ENCODE measurements around the gene INPP5D.

Gene INPP5D

DNA sequence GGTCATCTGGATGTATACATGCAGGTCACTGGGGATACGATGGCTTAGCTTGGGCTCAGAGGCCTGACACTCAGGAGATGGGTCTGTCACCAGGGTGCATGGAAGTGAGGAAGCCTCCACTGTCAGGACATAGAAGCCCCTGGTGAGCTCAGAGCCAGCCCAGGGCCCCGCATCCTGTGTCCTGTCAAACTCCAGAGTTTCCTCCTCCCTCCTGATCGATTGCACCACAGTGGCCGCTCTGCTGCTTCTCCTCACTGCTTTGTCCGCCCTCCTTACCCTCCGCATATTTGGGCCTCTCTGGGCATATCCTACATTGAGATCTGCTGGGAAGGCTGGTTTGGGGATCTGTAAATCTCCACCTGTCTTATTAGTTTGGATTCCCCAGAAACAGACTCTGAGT, 153.8 kb downstream of the INPP5D start:
- DNase-seq, result no peak

DNA sequence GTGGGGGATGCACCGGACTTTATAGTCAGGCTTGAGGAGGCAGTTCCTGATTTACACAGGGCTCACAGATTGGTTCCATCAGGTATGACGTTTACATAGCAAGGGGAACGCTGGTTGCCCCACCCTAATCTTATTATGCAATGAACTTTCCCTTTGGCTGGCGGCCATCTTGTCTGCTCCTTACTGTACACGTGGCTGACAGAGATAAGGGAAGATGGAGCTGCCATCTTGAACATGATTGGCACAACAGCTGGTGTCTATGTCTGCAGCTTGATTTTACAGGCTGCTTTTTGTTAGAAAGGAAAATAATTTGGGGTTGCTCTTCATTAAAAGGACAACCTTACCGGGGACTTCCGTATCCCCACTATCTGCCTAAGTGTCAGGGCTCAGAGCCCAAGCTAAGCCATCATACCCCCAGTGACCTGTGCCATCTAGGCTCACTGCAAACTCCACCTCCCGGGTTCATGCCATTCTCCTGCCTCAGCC, 157.8 kb downstream of the INPP5D start:
- peak; percentile 57 for DNase-seq

DNA sequence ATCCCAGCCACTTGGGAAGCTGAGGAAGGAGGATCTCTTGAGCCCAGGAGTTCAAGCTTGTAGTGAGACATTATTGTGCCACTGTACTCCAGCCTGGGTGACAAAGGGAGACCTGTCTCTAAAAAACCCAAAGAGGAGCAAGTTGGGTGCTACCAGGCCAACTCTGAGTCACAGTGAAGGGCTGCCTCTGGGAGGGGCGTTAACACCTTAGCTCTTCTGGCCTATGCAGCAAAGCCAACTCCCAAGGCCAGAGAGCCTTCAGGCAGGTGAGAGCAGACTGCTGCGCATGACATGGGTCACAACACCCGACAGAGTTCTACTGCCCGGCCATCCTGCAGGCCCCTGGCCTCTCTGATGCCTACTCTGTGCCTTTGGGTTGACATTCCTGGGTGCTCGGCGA, 158.7 kb downstream of the INPP5D start:
- DNase-seq, result no peak

DNA sequence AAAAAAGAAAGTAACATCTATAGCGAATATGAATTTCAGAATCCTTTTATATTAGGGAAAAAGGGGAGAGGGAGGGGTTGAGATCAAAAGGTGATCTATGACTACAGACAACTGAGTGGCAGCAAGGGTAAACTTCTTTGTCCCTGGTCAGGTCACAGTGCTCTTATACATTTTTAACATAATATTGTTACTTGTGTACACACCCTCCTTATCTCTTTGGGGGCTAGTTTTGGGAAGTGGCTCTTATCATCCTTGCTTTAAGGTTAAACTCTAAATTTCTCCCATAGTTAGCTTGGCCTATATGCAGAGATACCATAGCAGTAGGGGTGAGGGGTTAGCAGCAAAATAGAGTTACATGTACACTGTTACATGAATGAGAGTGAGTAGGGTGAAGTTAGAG, 159.7 kb downstream of the INPP5D start:
- no peak for DNase-seq

DNA sequence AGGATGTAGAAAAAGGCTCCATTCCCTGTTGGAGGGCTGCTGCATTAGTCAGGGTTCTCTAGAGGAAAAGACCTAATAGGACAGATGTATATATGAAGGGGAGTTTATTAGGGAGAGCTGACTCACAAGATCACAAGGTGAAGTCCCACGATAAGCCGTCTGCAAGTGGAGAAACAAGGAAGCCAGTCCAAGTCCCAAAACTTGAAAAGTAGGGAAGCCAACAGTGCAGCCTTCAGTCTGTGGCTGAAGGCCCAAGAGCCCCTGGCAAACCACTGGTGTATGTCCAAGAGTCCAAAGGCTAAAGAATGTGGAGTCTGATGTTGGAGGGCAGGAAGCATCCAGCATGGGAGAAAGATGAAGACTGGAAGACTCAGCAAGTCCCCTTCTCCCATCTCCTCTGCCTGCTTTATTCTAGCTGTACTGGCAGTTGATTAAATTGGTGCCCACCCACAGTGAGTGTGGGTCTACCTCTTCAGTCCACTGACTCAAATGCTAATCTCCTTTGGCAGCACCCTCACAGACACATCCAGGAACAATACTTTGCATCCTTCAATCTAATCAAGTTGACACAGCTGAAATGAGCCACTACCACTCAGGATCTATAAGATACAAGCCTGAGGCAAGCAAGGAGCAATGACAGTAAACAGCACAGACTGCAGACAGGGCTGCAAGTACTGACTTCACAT, 161.4 kb downstream of the INPP5D start:
- no peak for DNase-seq

DNA sequence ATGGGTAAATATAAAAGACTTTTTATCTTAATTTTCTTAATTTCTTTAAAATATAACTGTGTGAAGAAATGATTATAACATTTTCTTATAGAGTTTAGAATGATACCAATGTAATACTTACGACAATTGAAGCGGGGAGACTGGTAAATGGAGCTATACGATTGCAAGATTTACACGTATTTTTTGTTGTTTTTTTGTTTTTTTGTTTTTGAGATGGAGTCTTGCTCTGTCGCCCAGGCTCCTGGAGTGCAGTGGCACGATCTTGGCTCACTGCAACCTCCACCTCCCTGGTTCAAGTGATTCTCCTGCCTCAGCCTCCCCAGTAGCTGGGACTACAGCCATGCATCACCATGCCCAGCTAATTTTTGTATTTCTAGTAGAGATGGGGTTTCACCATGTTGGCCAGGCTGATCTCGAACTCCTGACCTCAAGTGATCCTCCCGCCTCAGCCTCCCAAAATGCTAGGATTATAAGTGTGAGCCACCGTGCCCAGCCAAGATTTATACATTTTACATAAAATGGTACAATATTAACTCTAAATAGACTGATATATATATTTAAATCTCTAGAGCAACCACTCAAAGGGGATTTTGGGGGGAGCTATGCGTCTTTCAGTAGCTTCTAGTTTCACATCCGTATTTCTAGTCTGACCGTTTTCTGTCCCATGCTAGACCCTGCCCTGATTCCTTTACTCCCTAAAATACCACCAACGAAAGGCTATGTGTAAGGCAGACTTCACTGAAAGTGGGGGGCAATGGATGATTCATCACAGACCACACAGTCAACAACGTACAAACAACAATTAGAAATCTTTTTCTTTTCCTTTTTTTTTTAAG, 163.1 kb downstream of the INPP5D start:
- no peak for DNase-seq

DNA sequence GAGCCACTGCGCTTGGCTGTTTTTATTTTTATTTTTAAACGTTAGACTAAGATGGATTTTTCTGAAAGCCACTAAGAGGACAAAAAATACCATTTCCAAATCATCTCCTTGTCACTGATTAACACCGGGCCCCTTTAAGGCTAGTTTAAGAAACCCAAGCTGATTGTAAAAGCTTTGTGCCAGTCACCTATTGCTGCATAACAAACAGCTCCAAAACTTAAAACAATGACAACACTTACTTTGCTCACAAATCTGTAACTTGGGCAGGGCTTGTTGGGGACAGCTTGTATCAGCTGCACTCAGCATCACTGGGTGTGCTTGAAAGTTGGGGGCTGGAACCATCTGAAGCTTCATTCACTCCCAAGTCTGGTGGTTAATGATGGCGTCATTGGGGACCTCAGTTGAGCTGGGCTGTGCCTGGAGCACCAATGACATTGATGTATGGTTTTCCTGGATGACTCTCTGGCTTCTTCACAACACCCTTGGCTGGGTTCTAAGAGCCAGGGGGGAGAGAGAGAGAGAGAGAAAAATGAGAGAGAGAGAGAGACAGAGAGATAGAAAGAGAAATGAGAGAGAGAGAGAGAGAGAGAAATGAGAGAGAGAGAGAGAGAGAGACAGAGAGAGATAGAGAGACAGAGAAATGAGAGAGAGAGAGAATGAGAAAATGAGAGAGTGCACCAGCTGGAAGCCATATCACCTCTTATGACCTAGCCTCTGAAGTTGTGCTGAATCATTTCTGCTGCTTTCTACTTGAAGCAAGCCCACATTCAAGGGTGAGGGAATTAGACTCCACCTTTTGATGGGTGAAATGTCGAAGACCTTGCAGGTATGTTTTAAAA, 165.3 kb downstream of the INPP5D start:
- no peak for DNase-seq

DNA sequence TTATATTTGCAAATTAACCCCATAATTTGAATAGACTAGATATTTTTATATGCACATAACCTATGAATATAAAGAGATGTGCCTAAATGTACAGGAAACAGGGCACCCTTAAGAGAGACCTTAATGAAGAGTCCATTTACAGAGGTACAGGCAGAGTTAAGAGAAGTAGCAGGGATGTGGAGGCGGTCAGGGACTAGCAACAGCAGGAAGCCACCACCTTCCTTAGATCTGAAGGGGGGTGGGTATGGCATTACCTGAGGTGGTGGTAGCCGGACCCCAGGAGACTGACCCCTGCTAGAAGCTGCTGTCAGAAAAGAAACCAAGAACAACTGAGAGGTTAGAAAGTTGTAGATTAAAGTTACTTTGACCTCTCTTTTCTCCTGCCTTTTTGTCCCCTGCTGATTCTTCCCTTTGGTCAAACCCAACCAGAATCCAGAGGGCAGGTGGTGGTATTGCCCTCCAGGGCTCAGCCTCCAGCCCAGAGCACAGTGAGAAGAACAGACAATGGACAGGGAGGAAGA, 166.4 kb downstream of the INPP5D start:
- DNase-seq, result no peak

DNA sequence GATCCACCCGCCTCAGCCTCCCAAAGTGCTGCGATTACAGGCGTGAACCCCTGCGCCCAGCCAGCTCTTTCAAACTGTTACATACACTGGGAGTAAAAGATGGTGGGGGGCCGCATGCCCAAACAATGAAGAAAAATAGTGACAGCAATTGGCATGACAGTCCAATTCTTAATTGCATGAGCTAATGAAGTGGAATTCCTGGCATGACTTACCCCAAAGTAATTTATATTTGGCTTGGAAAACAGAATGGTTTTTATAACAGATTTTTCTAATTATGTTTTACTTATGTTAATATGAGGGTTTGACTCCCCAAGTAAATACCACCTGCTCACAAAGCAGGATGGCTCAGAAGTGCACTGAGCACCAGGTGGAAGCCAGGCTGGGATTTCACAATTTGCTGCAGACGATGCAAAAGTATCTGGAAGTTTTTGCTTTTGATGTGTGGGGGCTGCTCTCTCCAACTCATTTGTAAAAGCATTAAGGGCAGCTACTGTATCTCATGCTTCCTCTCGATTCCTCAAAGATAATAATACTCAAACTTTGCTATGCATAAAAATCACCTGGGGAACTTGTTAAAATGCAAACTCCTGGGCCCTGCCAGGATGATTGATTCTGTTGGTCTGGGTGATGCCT, 167.3 kb downstream of the INPP5D start:
- DNase-seq, result no peak

DNA sequence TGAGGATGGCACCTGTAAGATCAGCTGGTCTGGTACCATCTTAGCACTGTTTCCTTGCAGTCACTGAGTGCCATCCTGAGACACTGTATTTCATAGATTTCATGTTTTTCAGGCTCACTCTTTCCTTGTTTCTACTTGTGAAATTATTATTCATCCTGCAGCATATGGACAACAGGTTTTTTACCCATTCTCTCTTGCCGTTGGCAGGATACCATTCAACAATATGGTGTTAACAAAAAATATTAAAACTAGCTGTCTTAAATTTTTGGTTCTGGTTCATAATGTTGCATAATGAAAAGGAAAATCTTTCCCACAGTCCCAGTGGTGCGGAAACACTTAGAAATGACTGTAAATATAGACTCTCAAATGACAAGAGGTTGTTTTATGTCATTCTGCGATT, 168.2 kb downstream of the INPP5D start:
- no peak for DNase-seq

DNA sequence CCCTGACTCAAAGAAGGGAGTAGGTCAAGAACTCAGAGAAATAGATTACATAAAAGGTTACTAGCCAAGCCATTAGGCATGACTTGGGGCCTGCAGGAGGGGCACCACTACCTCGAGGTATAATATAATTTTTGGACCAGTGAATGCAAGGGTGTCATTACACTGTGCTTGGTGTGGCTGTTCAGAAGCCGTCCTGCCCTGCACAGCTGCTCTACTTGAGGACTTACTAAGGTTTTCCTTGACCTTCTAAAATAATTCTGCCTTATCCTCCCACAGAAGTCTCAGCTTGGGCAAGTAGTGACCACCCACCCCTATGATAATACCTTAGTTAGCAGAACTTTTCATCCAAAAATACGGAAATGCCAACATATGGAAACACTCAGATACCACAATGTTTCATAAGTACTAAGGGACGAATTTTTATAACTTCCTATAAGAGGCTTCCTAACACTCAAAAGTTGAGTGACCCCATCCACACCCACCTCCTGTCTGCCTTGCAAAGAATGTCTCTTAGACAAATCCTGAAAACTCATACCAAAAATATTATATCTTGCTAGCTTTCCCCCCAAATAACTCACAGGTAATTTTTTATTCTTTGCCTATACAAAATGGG, 173.6 kb downstream of the INPP5D start:
- DNase-seq, result no peak

DNA sequence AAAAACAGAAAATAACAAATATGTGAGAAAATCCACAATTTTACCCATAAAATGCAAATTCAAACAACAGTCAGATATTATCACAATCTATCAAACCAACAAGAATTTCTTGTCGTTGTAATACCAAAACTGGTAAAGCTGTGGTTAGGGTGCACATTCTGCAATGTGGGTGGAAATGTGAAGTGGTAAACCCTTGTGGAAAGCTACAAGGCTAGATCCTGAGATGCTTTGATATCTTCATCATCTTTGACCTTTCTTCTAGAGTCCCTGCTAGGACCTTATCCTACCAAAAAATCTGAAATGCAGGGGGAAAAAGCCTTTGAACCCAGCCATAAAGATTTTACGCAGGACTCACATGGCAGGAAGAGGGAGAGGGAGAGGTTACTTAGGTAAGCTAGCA, 174.1 kb downstream of the INPP5D start:
- no peak for DNase-seq

DNA sequence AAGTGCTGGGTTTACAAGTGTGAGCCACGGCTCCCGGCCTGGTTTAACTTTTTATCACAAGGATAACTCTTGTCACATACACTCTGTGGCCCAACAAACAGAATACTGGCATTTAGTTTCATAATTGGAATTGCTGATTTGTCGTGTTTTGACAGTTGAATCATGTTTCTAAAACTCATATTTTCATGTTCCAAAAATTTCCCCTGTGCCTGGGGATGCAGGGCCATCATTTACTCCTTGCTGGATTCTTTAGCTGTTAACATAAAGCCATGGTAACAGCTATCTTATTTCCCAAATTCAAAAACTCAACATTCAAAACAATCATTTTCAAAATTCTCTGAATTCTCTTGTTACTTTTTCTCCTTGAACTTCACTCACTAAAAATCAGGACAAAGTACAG, 174.9 kb downstream of the INPP5D start:
- no peak for DNase-seq

DNA sequence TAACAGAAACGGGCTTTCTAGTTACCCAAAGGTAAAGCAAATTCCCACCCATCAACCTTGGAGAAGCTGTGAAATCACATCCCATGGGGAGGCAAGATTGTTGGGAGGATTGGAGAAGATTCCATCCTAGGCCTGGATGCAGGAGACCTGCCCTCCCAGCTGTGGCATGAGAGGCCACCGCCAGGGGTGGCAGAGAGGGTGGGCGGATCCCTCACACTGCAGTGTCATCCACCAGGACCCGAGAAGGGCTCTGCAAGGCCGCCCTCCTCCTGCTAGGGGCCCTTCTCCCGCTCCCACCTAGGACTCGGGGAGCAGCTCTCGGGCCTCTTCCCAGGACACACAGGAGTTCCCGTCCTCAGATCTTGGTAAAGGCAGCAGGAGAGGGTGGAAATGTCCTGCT, 175.8 kb downstream of the INPP5D start:
- DNase-seq, result no peak

DNA sequence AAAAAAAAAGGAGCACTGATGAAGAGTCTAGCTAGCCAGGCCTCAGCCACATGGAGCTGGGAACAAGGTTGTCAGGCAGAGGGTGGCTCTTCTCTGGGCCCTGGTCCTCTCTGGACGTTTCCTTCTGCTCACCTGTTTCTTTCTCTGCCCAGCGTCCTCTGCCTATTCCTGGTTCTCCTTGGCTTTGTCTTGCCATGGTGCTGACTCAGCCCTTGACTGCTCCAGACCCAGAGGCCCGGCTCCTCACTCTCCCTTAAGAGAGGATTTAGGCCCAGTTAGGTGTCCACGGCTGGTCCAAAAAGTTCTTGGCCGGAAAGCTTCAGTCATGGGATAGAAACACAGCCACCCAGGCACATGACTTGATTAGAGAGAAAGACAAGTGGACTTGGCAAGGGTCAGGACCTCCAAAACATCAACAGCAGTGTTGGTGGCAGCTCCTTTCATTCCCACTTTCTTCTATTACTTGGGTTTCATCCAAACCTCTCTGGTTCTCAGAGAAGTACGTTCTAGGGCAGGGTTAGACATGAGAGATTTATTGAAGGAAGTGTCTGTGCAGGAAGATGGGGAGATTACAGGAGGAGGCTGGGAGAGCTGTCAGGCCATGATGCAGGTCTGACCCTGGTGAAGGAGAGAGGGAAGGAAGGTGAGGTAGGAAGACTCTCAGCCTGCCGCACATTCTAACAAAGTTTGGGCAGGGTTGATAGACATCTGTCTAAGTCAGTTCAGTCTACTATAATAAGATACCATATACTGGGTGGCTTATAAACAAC, 176.9 kb downstream of the INPP5D start:
- DNase-seq, result no peak

DNA sequence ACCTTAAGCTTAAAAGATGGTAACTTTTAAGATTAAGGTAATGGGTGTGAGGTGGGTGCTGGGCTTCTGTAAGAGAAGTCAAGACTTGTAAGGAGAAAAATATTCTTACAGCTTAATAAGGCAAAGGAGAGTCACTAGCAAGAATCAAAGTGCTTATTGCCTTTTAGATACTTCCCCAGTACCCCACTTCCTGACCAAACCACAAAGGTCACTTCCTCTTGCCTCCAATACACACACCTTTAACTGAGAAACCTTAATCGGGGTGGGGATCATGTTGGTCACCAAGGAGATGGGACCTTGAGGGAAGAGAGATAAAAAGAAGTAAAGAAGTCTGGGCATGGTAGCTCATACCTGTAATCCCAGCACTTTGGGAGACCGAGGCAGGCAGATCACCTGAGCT, 180.8 kb downstream of the INPP5D start:
- no peak for DNase-seq

DNA sequence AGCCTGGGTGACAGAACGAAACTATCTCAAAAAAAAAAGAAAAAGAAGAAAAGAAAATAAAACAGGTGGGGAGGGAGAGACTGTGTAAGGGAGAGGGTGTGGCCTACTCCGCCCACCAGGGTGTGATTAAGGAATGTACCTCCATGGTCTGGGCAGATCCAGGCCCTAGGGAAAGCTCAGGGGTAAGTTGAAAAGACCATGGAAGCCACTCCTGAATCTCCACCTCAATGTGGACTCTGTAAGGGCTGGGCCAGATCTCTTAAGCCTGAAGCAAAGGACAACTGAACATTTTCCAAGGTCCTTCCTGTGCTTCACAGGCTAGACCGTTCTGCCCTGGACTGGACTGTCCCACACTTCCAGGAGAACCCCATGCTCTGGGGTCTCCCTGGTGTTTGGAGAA, 181.7 kb downstream of the INPP5D start:
- no peak for DNase-seq

DNA sequence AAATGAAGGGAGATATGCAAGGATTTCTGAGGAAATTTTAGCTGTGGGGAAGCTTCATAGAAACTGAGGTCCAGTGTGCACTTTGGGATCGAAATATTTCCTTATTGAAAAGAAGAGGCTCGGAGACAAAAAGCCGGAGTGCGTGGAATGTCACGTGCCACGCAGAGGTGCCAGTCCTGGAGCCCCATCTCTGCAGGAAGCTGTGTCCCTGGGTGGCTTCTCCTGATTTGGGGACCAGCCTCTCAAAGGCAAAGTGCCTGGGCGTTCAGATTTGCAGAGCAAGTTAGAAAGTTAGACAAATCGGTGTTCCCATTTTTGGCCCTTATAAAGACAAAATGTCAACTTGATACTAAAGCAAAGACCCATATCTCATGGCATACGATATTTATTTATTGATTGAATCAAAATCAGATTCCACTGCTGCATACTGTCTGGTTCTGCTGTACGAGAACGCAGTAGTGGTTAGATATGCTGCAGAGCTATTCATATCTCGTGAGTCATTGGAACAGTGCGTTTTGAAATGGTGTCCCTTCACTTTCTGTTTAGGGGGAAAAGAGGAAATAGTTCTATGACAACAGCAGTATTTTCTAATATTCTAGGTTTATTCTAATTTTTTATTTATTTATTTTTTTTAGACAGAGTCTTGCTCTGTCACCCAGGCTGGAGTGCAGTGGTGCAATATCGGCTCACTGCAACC, 182.2 kb downstream of the INPP5D start:
- DNase-seq, result no peak

DNA sequence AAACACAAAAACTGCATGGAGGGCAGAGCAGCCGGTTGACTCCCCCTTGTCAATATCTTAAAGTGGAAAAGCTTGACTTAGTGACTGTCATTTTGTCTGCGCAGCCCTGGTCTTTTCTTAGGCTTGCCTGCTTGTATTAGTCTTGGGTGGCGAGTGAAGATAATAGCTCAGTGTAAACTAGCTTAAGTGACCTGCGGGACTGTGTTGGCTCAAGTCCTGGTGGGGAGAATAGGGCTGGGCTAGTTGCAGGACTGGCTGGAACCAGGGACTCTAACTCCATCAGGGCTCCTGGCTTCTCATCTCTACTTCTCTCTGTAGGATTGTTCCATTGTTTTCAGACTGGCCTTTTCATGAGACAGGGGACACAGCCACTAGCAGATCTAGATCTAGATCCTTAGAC, 183.2 kb downstream of the INPP5D start:
- no peak for DNase-seq

DNA sequence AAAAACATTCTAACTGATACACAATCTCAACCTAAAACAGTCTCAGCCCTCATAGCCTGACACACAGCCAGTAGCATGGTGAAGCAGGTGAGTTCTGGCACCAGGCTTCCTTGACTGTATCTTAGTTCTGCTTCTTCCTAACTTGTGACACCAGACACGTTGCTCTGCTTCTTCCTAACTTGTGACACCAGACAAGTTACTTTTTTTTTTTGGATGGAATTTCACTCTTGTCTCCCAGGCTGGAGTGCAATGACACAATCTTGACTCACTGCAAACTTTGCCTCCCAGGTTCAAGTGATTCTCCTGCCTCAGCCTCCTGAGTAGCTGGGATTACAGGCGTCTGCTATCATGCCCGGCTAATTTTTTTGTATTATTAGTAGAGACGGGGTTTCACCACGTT, 184.7 kb downstream of the INPP5D start:
- DNase-seq, result no peak

DNA sequence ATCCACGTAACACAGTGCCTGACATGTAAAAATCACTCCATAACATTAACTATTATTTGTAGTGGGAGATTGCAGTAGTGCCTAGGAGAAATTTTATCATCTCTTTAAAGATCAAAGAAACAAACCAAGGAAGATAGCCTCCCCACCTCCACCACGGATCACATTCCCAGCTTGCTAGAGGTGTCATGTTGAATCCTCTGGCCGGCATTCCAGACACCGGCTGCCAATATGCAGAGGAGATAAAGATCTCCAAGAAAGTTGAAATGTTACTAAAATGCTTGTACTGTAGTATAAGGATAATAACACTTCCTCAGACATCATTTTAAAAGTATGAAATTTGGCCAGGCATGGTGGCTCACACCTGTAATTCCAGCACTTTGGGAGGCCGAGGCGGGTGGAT, 185.3 kb downstream of the INPP5D start:
- no peak for DNase-seq
